NCI-H2029 treated with DMSO at 0.1 percent for 48 hours (cell line): Measurements from ENCODE around the gene PROM2.

Experiments used
- DNase-seq: peaks from one replicate; lab custom pipeline; 2025; lab: John Stamatoyannopoulos, UW

Gene PROM2

GRCh38 chr2:95307878-95308277, 33.6 kb downstream of the PROM2 start:
- DNase-seq = no peak

GRCh38 chr2:95308426-95308990, 34.3 kb downstream of the PROM2 start:
- DNase-seq = no peak

GRCh38 chr2:95309599-95309998, 35.4 kb downstream of the PROM2 start:
- DNase-seq = no peak

GRCh38 chr2:95310216-95310615, 36.0 kb downstream of the PROM2 start:
- DNase-seq = no peak

- DNase-seq = no peak
These were observed 36.4 kb downstream of the PROM2 start for GRCh38 chr2:95310651-95311050.

GRCh38 chr2:95311815-95312542, 37.7 kb downstream of the PROM2 start:
- no peak for DNase-seq

GRCh38 chr2:95312543-95313201, 38.4 kb downstream of the PROM2 start:
- no peak for DNase-seq

GRCh38 chr2:95313296-95314131, 39.3 kb downstream of the PROM2 start:
- no peak for DNase-seq

GRCh38 chr2:95314598-95314963, 40.3 kb downstream of the PROM2 start:
- no peak for DNase-seq

GRCh38 chr2:95314964-95315611, 40.8 kb downstream of the PROM2 start:
- DNase-seq = no peak

GRCh38 chr2:95315801-95316411, 41.7 kb downstream of the PROM2 start:
- DNase-seq = no peak

GRCh38 chr2:95316466-95317122, 42.3 kb downstream of the PROM2 start:
- DNase-seq = no peak

- no peak for DNase-seq
These were observed 42.9 kb downstream of the PROM2 start for GRCh38 chr2:95317123-95317500.

GRCh38 chr2:95317665-95318425, 43.6 kb downstream of the PROM2 start:
- no peak for DNase-seq

GRCh38 chr2:95318431-95319220, 44.4 kb downstream of the PROM2 start:
- no peak for DNase-seq

GRCh38 chr2:95319481-95320343, 45.5 kb downstream of the PROM2 start:
- DNase-seq = no peak

GRCh38 chr2:95320344-95320712, 46.1 kb downstream of the PROM2 start:
- no peak for DNase-seq

GRCh38 chr2:95320986-95321767, 46.9 kb downstream of the PROM2 start:
- DNase-seq = no peak
